ENCODE results near the gene SPHK2.
A peak's percentile ranks its signal among the peaks of the same experiment; 100 is the strongest.

SPHK2 gene

DNA sequence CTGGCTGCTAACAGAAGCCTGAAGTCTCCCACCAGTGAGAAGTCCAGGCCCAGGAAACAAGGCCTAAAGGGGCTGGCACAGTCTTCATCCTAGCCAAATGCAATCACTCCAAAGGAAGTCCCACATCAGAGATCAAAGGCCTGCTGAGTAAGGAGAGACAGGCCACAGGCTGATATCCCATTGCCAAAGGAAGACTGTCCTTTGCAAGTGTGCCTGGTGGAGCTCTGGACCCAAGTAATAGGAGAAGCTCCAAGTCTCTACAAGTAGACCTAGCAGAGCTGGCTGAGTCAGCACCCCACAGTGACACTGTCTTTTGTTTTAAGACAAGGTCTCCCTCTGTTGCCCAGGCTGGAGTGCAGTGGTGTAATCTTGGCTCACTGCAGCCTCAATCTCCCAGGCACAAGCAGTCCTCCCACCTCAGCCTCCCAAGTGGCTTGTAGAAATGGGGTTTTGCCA, 13.4 kb downstream of the SPHK2 start:
- CTCF ChIA-PET, result no interaction called here
- no peak for DNase-seq (ENCODE audit: extremely low spot score)
- POLR2A ChIA-PET, result interaction anchor here (0.6 to 6.7 kb wide), 4 partner anchors 9 to 92 kb away, joined by 3 to 88 read pairs (median 12); partner anchors contain the start of genes RPL18 and SPHK2
- TF ChIP-seq SUZ12 (IDR thresholded peaks at IDR 0.05) (no peak), HDGF (IDR thresholded peaks at IDR 0.05; ENCODE audit: borderline replicate concordance) (no peak), LEF1 (IDR thresholded peaks at IDR 0.05; ENCODE audit: borderline replicate concordance) (no peak), FOXM1 (IDR thresholded peaks at IDR 0.05; ENCODE audit: borderline replicate concordance) (no peak)
- TF ChIP-seq, protein P1, sequence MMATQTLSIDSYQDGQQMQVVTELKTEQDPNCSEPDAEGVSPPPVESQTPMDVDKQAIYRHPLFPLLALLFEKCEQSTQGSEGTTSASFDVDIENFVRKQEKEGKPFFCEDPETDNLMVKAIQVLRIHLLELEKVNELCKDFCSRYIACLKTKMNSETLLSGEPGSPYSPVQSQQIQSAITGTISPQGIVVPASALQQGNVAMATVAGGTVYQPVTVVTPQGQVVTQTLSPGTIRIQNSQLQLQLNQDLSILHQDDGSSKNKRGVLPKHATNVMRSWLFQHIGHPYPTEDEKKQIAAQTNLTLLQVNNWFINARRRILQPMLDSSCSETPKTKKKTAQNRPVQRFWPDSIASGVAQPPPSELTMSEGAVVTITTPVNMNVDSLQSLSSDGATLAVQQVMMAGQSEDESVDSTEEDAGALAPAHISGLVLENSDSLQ (IDR thresholded peaks at IDR 0.05), result no peak

DNA sequence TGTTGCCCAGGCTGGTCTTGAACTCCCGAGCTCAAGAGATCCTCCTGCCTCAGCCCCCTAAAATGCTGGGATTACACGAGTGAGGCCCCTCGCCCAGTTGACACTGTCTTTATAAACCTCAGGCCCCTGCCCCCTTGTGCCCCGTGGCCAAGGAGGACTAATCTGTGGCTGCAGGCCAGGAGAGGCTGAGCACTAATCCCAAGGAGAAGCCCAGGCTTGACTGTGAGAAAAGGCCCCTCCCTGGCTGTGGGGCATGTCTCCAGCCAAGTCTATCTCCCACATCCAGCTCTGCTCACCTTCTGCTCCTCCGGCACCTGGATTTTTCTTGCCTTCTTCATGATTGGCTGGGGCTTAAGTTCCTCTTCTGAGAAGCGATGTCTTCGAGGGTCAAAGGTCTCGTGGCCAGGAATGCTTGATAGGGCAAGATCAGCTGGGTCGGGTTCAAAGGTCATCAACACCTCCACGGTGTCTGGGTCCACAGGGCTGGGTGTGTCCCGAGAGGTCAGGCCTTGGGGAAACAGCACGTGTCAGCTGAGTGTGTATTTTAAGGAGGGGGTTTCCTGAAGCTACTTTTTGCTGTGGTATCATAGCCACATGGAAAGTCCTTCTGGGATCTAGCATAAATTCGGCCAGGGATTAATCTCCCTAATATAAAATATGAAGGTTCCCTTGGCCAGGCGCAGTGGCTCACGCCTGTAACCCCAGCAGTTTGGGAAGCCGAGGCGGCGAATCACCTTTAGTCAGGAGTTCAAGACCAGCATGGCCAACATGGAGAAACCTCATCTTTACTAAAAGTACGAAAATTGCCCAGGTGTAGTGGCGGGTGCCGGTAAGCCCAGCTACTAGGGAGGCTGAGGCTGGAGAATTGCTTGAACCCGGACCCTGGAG, 14.1 kb downstream of the SPHK2 start:
- no peak for TF ChIP-seq SP1 (IDR thresholded peaks at IDR 0.05)
- TF ChIP-seq ZNF384 (IDR thresholded peaks at IDR 0.05), result no peak
- no peak for TF ChIP-seq FOXM1 (IDR thresholded peaks at IDR 0.05; ENCODE audit: borderline replicate concordance)
- TF ChIP-seq FOXK2 (IDR thresholded peaks at IDR 0.05), result no peak
- no peak for TF ChIP-seq ARNT (IDR thresholded peaks at IDR 0.05)
- TF ChIP-seq NFRKB (IDR thresholded peaks at IDR 0.05), result no peak
- TF ChIP-seq HDGF (IDR thresholded peaks at IDR 0.05; ENCODE audit: borderline replicate concordance), result no peak; the same call in 1 of the 2 replicates
- no peak for TF ChIP-seq FOXA1 (IDR thresholded peaks at IDR 0.05)
- no peak for TF ChIP-seq CTBP1 (IDR thresholded peaks at IDR 0.05; ENCODE audit: borderline replicate concordance)
- CTCF ChIA-PET, result interaction anchor here (0.7 to 1.8 kb wide), 2 partner anchors 41 to 45 kb away, joined by 4 read pairs; no protein-coding TSS in a partner anchor
- no peak for DNase-seq (ENCODE audit: extremely low spot score)
- POLR2A ChIA-PET, result interaction anchor here (0.5 to 6.7 kb wide), 7 partner anchors 10 to 92 kb away, joined by 3 to 88 read pairs (median 4); partner anchors contain the start of genes CA11, RPL18 and SPHK2

DNA sequence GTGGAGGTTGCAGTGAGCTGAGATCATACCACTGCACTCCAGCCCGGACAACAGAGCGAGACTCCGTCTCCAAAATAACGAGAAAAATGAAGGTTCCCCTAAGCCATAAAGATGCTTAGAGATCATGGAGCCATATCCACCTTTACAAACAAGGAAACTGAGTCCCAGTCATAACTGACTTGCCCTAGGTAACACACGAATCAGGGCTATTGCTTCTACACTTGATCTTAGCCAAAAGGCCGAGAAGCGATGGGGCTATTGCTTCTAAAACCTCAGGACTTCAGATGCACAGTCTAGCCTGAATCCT, 14.7 kb downstream of the SPHK2 start:
- ChIA-PET CTCF (interaction anchor here (0.7 to 1.8 kb wide), 2 partner anchors 41 to 45 kb away, joined by 4 read pairs; no protein-coding TSS in a partner anchor), POLR2A (interaction anchor here (0.5 to 6.7 kb wide), 5 partner anchors 11 to 87 kb away, joined by 3 to 88 read pairs (median 9); partner anchors contain the start of genes CA11, RPL18 and SPHK2)
- no peak for DNase-seq (ENCODE audit: extremely low spot score)

DNA sequence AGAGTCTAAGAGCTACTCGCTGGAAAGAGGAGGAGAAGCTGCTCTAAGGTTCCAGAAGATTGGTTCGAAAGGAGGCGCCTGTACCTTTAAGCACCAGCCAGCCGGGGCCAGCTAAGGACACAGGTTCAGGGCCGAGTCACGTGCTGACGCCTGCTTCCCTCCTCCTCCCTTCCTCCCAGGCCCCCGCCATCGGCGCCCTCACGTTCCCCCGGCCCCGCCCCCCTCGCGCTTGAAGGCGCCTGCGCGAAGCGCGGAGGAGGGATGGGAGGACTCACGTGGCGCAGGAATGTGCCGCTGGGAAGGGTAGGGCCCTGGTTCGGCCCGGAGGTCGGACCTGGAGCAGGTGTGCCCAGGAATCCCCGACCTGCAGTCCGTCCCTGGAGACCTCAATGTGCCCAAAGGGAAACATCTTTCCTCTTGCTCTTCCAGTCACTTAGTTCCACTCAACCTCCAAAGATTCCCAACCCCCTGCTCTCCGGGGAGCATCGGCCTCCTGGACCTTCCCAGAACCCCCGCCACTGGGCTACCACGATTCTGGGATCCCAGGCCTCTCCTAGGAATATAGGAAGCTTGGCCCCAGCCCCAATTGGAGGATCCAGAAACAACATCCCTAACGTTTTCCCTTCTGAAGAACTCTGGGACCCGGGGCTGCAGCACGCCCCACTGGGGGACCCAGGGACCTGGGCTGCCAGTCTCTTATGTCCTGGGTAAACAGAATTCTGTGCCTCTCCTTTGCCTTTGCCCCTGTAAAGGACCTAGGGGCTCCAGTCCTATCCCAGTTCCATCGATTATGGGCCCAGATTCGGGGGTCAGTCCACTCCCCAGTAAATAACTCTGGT, 15.3 kb downstream of the SPHK2 start:
- POLR2A ChIA-PET, result interaction anchor here (0.5 to 6.7 kb wide), 5 partner anchors 10 to 86 kb away, joined by 3 to 88 read pairs (median 9); partner anchors contain the start of genes CA11, RPL18 and SPHK2
- CTCF ChIA-PET, result interaction anchor here (0.7 to 1.8 kb wide), 2 partner anchors 40 to 46 kb away, joined by 4 read pairs; no protein-coding TSS in a partner anchor
- TF ChIP-seq NFRKB (IDR thresholded peaks at IDR 0.05), result no peak
- TF ChIP-seq HDGF (IDR thresholded peaks at IDR 0.05; ENCODE audit: borderline replicate concordance), result no peak
- peak; percentile 51 for TF ChIP-seq L3MBTL2 (conservative IDR thresholded peaks at IDR 0.05)
- TF ChIP-seq ELF4 (IDR thresholded peaks at IDR 0.05), result no peak
- no peak for TF ChIP-seq FOXM1 (IDR thresholded peaks at IDR 0.05; ENCODE audit: borderline replicate concordance)
- TF ChIP-seq, protein P1 (IDR thresholded peaks at IDR 0.05), result no peak
- DNase-seq (ENCODE audit: extremely low spot score), result peak; percentile 80

More for the DNA sequence above, 14.7 kb downstream of the SPHK2 start:
- TF ChIP-seq HDGF (IDR thresholded peaks at IDR 0.05; ENCODE audit: borderline replicate concordance) (no peak), FOXK2 (IDR thresholded peaks at IDR 0.05) (no peak), SP1 (IDR thresholded peaks at IDR 0.05) (no peak), SUZ12 (IDR thresholded peaks at IDR 0.05) (no peak), BHLHE40 (IDR thresholded peaks at IDR 0.05; ENCODE audit: borderline replicate concordance) (no peak), TARDBP (IDR thresholded peaks at IDR 0.05) (no peak), LEF1 (IDR thresholded peaks at IDR 0.05; ENCODE audit: borderline replicate concordance) (no peak)
- TF ChIP-seq, protein P1 (IDR thresholded peaks at IDR 0.05), result no peak

DNA sequence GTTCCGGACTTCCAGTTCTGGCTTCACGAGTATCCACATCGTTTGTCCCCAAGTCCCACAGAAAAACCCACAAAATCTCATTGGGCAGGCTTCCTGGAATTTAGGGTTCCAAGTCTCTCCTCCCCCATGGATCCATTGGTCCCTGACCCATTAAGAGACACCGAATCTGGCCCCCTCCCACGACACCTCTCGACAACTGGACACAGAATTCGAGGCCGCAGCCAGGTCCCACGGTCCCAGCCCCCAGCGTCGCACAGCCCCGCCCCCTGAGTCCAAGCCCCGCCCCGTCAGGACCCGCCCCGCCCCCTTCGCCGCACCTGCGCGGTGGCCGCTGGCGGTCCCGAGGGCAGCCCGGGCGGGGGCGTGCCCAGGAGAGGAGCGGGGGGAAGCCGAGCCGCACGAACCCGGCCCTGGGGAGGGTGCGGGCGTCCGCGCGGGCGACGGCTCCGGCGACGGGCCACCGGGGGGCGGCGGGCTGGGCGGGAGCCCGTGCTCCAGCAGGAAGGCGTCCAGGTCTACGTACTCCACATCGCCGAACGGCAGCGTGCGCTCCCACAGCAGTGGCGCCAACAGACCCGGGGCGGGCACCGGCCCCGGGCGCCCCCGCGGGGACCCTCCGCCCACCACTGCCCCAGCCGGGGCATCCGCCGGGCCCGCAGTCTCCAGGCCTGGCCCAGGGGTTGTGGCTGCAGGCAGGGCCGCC, 16.1 kb downstream of the SPHK2 start:
- POLR2A ChIA-PET, result interaction anchor here (2.3 to 6.7 kb wide), 3 partner anchors 12 to 17 kb away, joined by 12 to 88 read pairs (median 21); partner anchors contain the start of genes RPL18 and SPHK2
- TF ChIP-seq ARNT (IDR thresholded peaks at IDR 0.05), result no peak
- no peak for TF ChIP-seq SP1 (IDR thresholded peaks at IDR 0.05)
- TF ChIP-seq CTBP1 (IDR thresholded peaks at IDR 0.05; ENCODE audit: borderline replicate concordance), result no peak
- no peak for TF ChIP-seq BHLHE40 (IDR thresholded peaks at IDR 0.05; ENCODE audit: borderline replicate concordance)
- TF ChIP-seq HDGF (IDR thresholded peaks at IDR 0.05; ENCODE audit: borderline replicate concordance), result no peak
- TF ChIP-seq SUZ12 (IDR thresholded peaks at IDR 0.05), result no peak
- no peak for TF ChIP-seq ZNF384 (IDR thresholded peaks at IDR 0.05)
- no peak for TF ChIP-seq FOXK2 (IDR thresholded peaks at IDR 0.05)
- no peak for TF ChIP-seq LEF1 (IDR thresholded peaks at IDR 0.05; ENCODE audit: borderline replicate concordance)
- no peak for TF ChIP-seq ELF4 (IDR thresholded peaks at IDR 0.05)
- TF ChIP-seq FOXA1 (IDR thresholded peaks at IDR 0.05), result no peak
- no peak for TF ChIP-seq TARDBP (IDR thresholded peaks at IDR 0.05)
- DNase-seq (ENCODE audit: extremely low spot score), result peak; percentile 73
- CTCF ChIA-PET, result interaction anchor here (1.8 kb wide), 1 partner anchor 47 kb away, joined by 4 read pairs; no protein-coding TSS in a partner anchor
